Bronchial epithelial cell (primary cell): ENCODE measurements around the gene STRIP2. TPM values are rescaled to one million over a fixed set of nuclear protein-coding genes. Genes with fewer than 3 reads are reported as not detected.
A peak's percentile ranks its signal among the peaks of the same experiment; 100 is the strongest.

Experiments used
- DNase-seq: peaks from one replicate; pipeline ENCODE4 v3.0.0-alpha.2; 2010; ENCODE audit warnings: low read depth
- FAIRE-seq: peaks from 2 replicates; lab custom pipeline; 2011; peaks lifted over from hg19 to GRCh38; lab: Jason Lieb, UNC
- H3K27me3 ChIP-seq: 2 replicates; pipeline ENCODE4 v1.5.1; 2011; ENCODE audit warnings: low read length; ENCODE audit not compliant: control insufficient read depth, insufficient read depth
- H3K36me3 ChIP-seq: 2 replicates; pipeline ENCODE4 v1.5.1; 2011; ENCODE audit warnings: low read length; ENCODE audit not compliant: control insufficient read depth, insufficient read depth
- H3K4me3 ChIP-seq: 2 replicates; pipeline ENCODE4 v1.5.1; 2011; ENCODE audit warnings: mild to moderate bottlenecking, low read depth, low read length, control low read depth
- total RNA-seq: library from RNA; depleted of rRNA; stranded (reverse); fragments of >200 nt; gene quantifications from 2 replicates; pipeline ENCODE4 v1.2.1, GENCODE V29; 2014
- TF ChIP-seq, protein P1 (sequence below): IDR thresholded peaks from 2 replicates; pipeline ENCODE4 v1.5.1; 2011; ENCODE audit warnings: mild to moderate bottlenecking, moderate library complexity, low read length, control low read depth, inconsistent platforms; ENCODE audit not compliant: insufficient read depth, severe bottlenecking

STRIP2 gene
- total RNA-seq, 1 donor from 2014 or later = 6.8 TPM

GRCh38 chr7:129502708-129503685 is 68.8 kb downstream of the STRIP2 start:
- Histone ChIP-seq H3K36me3 (no peaks in the 10 kb centered on the region), H3K27me3 (peaks cover 7% of the 10 kb centered on the region), H3K4me3 (peak overlapping the region; percentile 43)
- DNase-seq (no peak), FAIRE-seq (no peak)
- TF ChIP-seq, protein P1, sequence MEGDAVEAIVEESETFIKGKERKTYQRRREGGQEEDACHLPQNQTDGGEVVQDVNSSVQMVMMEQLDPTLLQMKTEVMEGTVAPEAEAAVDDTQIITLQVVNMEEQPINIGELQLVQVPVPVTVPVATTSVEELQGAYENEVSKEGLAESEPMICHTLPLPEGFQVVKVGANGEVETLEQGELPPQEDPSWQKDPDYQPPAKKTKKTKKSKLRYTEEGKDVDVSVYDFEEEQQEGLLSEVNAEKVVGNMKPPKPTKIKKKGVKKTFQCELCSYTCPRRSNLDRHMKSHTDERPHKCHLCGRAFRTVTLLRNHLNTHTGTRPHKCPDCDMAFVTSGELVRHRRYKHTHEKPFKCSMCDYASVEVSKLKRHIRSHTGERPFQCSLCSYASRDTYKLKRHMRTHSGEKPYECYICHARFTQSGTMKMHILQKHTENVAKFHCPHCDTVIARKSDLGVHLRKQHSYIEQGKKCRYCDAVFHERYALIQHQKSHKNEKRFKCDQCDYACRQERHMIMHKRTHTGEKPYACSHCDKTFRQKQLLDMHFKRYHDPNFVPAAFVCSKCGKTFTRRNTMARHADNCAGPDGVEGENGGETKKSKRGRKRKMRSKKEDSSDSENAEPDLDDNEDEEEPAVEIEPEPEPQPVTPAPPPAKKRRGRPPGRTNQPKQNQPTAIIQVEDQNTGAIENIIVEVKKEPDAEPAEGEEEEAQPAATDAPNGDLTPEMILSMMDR = peak; percentile 19

GRCh38 chr7:129503725-129504124 is 69.5 kb downstream of the STRIP2 start:
- DNase-seq (no peak), FAIRE-seq (no peak)
- Histone ChIP-seq H3K36me3 (no peaks in the 10 kb centered on the region), H3K27me3 (peaks cover 7% of the 10 kb centered on the region), H3K4me3 (no peak overlapping the region)
- TF ChIP-seq, protein P1 = no peak

GRCh38 chr7:129512192-129512591 is 78.0 kb downstream of the STRIP2 start:
- TF ChIP-seq, protein P1 = no peak
- Histone ChIP-seq H3K36me3 (no peaks in the 10 kb centered on the region), H3K4me3 (no peak overlapping the region), H3K27me3 (no peaks in the 10 kb centered on the region)
- FAIRE-seq (no peak), DNase-seq (no peak)

GRCh38 chr7:129513546-129513945 is 79.3 kb downstream of the STRIP2 start:
- DNase-seq (no peak), FAIRE-seq (no peak)
- TF ChIP-seq, protein P1 = no peak
- Histone ChIP-seq H3K27me3 (no peaks in the 10 kb centered on the region), H3K36me3 (no peaks in the 10 kb centered on the region), H3K4me3 (no peak overlapping the region)

DNA sequence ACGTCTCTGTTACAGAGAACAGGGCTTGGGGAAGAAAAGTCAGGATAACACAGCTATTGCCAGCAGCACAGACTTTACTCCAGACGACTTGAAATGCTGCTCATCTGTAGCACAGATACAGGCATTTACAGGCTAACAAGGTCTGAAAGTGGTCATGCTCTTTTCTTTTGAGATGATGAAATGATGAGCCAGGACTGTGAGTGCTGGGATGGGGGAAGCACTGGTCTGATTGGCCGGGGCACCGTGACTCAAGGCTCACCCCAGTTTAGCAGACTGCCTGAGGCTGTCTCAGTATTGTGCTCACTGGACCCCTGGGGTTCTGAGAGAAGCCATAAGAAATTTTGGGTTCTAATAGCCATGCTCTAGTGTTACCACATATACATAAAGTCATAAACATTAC is 80.5 kb downstream of the STRIP2 start:
- FAIRE-seq = no peak
- Histone ChIP-seq H3K4me3 (no peak overlapping the region), H3K36me3 (no peaks in the 10 kb centered on the region), H3K27me3 (no peaks in the 10 kb centered on the region)
- TF ChIP-seq, protein P1 = no peak
- no peak for DNase-seq
